Measurements from ENCODE around the gene ZNF438.
"Not testable (repeated sequence)": the region's sequence is repeated elsewhere in the genome, so short reads cannot be mapped to it uniquely, and the experiment has no call there.

Gene ZNF438

GRCh38 chr10:31055573-31056251, 24.0 kb upstream of the ZNF438 start:
- ChIA-PET POLR2A (ENCODE audit: low non-redundant PET) (no interaction called here), CTCF (no interaction called here)
- H3K27ac ChIP-seq: no peak overlapping the region
- DNase-seq (ENCODE audit: low spot score): no peak
- TF ChIP-seq CTCF (conservative IDR thresholded peaks at IDR 0.05; ENCODE audit: low read depth): no peak

DNA sequence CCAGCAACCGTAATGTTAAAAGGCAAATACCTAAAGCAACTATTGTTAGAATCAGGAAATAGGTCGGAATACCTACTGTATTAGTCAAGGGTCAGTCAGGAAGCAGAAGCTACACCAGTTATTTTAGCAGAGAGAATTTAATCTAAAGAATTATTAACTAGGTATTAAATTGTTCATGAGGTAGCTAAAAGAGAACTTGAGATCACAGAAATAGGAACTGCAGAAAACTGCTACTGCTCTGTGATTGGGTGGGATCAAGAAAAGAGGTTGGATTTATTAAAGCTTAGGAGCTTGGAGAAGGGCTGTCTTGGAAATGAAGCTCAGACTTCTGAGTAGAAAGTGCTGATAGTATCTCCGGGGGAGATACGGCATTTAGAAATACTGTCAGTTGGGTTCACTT, 20.0 kb upstream of the ZNF438 start:
- ChIA-PET CTCF (interaction anchor here (0.6 kb wide), 1 partner anchor 281 kb away, joined by 3 read pairs; no protein-coding TSS in a partner anchor), POLR2A (ENCODE audit: low non-redundant PET) (no interaction called here)

GRCh38 chr10:31042670-31043069, 11.0 kb upstream of the ZNF438 start:
- no peak overlapping the region for H3K27ac ChIP-seq
- ChIA-PET POLR2A (ENCODE audit: low non-redundant PET) (no interaction called here), CTCF (no interaction called here)
- TF ChIP-seq CTCF (conservative IDR thresholded peaks at IDR 0.05; ENCODE audit: low read depth): no peak
- DNase-seq (ENCODE audit: low spot score): no peak

More for the DNA sequence above, 20.0 kb upstream of the ZNF438 start:
- DNase-seq (ENCODE audit: low spot score): no peak
- no peak overlapping the region for H3K27ac ChIP-seq
- TF ChIP-seq CTCF (conservative IDR thresholded peaks at IDR 0.05; ENCODE audit: low read depth): no peak

DNA sequence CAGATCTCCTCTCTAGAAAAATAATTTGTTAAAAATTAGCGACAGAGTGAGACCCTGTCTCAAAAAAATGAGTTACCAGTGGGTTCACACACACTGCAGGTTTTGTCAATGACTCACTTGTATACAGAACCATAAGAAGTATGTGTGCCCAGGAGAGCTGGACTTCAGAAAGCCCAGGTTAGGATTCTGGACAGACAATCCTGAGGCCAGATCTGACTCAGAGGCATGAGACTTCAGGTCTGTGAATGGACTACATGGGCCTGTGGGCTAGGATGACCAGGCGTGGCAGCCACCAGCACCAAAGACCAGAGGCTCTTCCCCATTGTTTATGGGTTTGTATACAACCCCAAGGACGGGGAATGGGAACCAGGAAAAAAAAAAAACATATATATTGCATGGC, 9.3 kb upstream of the ZNF438 start:
- CTCF ChIA-PET: interaction anchor here (0.6 kb wide), 1 partner anchor 202 kb away, joined by 4 read pairs; no protein-coding TSS in a partner anchor
- TF ChIP-seq CTCF (conservative IDR thresholded peaks at IDR 0.05; ENCODE audit: low read depth): no peak

DNA sequence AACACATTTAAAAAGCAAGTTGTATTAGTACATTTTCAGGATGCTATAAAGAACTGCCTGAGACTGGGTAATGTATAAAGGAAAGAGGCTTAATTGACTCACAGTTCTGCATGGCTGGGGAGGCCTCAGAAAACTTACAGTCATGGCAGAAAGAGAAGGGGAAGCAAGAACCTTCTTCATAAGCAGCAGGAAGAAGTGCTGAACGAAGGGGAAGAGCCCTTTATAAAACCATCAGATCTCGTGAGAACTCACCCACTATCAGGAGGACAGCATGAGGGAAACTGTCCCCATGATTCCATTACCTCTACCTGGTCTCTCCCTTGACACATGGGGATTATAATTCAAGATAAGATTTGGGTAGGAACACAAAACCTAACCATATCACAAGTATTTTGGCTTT, 7.3 kb upstream of the ZNF438 start:
- DNase-seq (ENCODE audit: low spot score); POLR2A ChIA-PET (ENCODE audit: low non-redundant PET); CTCF ChIA-PET; H3K27ac ChIP-seq: not testable (repeated sequence)

More for the DNA sequence above, 9.3 kb upstream of the ZNF438 start:
- no peak overlapping the region for H3K27ac ChIP-seq
- DNase-seq (ENCODE audit: low spot score): no peak
- POLR2A ChIA-PET (ENCODE audit: low non-redundant PET): no interaction called here

DNA sequence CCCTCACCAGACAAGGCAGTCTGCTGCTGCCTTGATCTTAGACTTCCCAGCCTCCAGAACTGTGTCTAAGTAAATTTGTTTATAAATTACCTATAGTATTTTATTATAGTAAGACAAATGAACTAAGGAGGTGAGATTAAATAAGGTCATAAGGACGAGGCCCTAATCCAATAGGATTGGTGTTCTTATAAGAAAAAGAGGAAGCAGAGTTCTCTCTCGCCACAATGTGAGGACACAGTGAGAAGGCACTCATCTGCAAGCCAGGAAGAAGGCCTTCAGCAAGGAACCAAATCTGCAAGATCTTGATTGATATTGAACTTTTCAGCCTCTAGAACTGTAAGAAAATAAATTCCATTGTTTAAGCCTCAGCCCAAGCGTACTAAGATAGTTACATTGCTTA, 6.1 kb upstream of the ZNF438 start:
- no peak for DNase-seq (ENCODE audit: low spot score)
- H3K27ac ChIP-seq: no peak overlapping the region
- ChIA-PET POLR2A (ENCODE audit: low non-redundant PET) (no interaction called here), CTCF (no interaction called here)
- TF ChIP-seq CTCF (conservative IDR thresholded peaks at IDR 0.05; ENCODE audit: low read depth): no peak

DNA sequence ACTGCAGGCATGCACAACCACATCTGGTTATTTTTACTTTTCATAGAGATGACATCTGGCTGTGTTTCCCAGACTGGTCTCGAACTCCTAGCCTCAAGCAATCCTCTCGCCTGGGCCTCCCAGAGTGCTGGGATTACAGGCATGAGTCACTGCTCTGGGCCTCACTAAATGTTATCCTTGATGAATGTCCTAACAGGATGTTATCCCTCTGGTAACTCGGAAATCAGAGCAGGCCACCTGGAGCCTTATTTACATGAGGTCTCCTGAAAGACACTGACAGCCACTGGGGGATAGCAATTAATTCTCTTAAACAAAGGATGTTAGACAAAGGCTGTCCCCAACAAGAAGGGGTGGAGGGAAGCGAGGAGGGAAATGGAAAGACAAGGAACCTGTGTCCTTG, 4.5 kb upstream of the ZNF438 start:
- ChIA-PET CTCF (no interaction called here), POLR2A (ENCODE audit: low non-redundant PET) (no interaction called here)
- no peak for TF ChIP-seq CTCF (conservative IDR thresholded peaks at IDR 0.05; ENCODE audit: low read depth)
- no peak for DNase-seq (ENCODE audit: low spot score)
- H3K27ac ChIP-seq: no peak overlapping the region
